GM19043 (cell line): ENCODE measurements around the gene ZNF583.
A peak's percentile ranks its signal among the peaks of the same experiment; 100 is the strongest.

ENCODE experiments used
- ATAC-seq: cut with Tn5 transposase; IDR thresholded peaks from one replicate; pipeline ENCODE4 v1.9.1; 2021; ENCODE audit warnings: low read depth; ENCODE audit not compliant: unreplicated experiment

ZNF583 gene

GRCh38 chr19:56403764-56404704 is at the start of gene ZNF583:
ZNF583 (plus strand) TSS chr19:56404332; CDS start chr19:56407115, 2,783 bp downstream.
- peak; percentile 74 for ATAC-seq

- ATAC-seq, result no peak
These were observed 48.6 kb upstream of the ZNF583 start for GRCh38 chr19:56355517-56355916.

- no peak for ATAC-seq
These were observed 47.2 kb upstream of the ZNF583 start for GRCh38 chr19:56356944-56357343.

- no peak for ATAC-seq
These were observed 43.3 kb upstream of the ZNF583 start for GRCh38 chr19:56360841-56361240.

- no peak for ATAC-seq
These were observed 36.1 kb upstream of the ZNF583 start for GRCh38 chr19:56367829-56368711.

- no peak for ATAC-seq
These were observed 34.1 kb upstream of the ZNF583 start for GRCh38 chr19:56369886-56370676.

GRCh38 chr19:56372281-56372680 is 31.9 kb upstream of the ZNF583 start:
- ATAC-seq, result no peak

- ATAC-seq, result no peak
These were observed 26.8 kb upstream of the ZNF583 start for GRCh38 chr19:56377105-56377924.

GRCh38 chr19:56383826-56384605 is 20.1 kb upstream of the ZNF583 start:
- ATAC-seq, result no peak

- ATAC-seq, result peak; percentile 93
These were observed 10.8 kb upstream of the ZNF583 start, which contains the start of gene ZNF582 for GRCh38 chr19:56393119-56394012. ZNF582 (minus strand) TSS chr19:56393534; CDS start chr19:56391752, 1,782 bp downstream.

- no peak for ATAC-seq
These were observed 5.3 kb upstream of the ZNF583 start for GRCh38 chr19:56398809-56399208.

GRCh38 chr19:56400485-56400884 is 3.6 kb upstream of the ZNF583 start:
- ATAC-seq, result no peak

- ATAC-seq, result no peak
These were observed 871 bp upstream of the ZNF583 start for GRCh38 chr19:56403261-56403660.

- ATAC-seq, result no peak
These were observed 549 bp downstream of the ZNF583 start for GRCh38 chr19:56404705-56405056.

- no peak for ATAC-seq
These were observed 930 bp downstream of the ZNF583 start for GRCh38 chr19:56405062-56405461.

- ATAC-seq, result no peak
These were observed 19.3 kb downstream of the ZNF583 start for GRCh38 chr19:56423276-56423984.

GRCh38 chr19:56423985-56424353 is 19.8 kb downstream of the ZNF583 start:
- ATAC-seq, result no peak
